NCI-H1048 (cell line): ENCODE results near the gene AP3D1.
A peak's percentile ranks its signal among the peaks of the same experiment; 100 is the strongest.
"Not testable (repeated sequence)": the region's sequence is repeated elsewhere in the genome, so short reads cannot be mapped to it uniquely, and the experiment has no call there.

ENCODE experiments used
- DNase-seq: peaks from one replicate; lab custom pipeline; 2025; lab: John Stamatoyannopoulos, UW

The AP3D1 gene

GRCh38 chr19:2109046-2109864, 42.1 kb downstream of the AP3D1 start:
- DNase-seq = no peak

GRCh38 chr19:2108251-2109016, 42.9 kb downstream of the AP3D1 start:
- no peak for DNase-seq

GRCh38 chr19:2103045-2103707, 48.2 kb downstream of the AP3D1 start:
- no peak for DNase-seq

GRCh38 chr19:2101417-2102335, 49.7 kb downstream of the AP3D1 start:
- no peak for DNase-seq

- no peak for DNase-seq
These were observed 50.7 kb downstream of the AP3D1 start for GRCh38 chr19:2100719-2101061.

DNA sequence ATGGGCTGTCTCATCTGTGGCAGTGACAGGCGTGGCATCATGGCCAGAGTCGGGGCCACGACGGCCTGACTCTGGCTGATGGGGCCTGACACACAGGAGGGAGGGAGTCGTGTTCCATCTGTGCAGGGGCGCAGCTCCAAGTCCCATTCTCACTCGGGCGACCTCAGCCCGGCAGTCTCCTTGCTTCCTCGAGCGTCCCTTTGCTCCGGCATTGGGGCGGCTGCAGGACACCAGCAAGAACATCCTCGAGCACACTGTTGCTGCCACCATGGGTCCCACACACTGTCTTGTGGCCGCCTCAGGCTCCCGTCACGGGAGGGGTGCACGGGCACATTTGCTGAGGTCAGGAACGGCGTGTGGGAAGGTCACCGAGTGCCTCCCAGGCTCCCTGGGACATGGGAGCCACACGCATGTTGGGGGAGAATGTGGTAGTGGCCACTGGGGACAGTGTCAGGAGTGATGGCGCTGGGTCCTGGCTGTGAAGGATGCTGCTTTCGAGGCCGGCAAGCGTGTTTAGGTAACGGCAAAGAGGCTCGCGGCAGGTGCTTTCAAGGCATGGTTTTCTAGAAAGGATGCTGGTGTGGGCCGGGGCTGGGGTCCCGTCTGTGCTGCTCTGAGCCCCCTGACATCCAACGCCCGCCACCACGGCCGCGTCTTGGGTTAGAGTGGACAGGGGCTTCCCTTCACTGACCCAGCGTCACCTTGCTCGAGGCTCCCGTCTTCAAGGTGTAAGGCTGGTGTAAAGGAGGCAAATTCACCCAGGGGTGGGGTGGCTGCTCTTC, 51.2 kb downstream of the AP3D1 start:
- DNase-seq = no peak

DNA sequence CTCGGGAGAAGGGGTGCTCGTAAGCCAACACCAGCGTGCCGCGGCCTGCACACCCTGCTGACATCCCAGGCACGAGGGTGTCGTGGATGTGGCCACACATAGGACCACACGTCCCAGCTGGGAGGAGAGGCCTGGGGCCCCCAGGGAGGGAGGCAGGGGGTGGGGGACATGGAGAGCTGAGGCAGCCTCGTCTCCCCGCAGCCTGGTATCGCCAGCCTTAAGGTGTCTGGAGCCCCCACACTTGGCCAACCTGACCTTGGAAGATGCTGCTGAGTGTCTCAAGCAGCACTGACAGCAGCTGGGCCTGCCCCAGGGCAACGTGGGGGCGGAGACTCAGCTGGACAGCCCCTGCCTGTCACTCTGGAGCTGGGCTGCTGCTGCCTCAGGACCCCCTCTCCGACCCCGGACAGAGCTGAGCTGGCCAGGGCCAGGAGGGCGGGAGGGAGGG, 52.3 kb downstream of the AP3D1 start:
- DNase-seq = no peak

- DNase-seq = no peak
These were observed 53.5 kb downstream of the AP3D1 start for GRCh38 chr19:2097886-2098327.

DNA sequence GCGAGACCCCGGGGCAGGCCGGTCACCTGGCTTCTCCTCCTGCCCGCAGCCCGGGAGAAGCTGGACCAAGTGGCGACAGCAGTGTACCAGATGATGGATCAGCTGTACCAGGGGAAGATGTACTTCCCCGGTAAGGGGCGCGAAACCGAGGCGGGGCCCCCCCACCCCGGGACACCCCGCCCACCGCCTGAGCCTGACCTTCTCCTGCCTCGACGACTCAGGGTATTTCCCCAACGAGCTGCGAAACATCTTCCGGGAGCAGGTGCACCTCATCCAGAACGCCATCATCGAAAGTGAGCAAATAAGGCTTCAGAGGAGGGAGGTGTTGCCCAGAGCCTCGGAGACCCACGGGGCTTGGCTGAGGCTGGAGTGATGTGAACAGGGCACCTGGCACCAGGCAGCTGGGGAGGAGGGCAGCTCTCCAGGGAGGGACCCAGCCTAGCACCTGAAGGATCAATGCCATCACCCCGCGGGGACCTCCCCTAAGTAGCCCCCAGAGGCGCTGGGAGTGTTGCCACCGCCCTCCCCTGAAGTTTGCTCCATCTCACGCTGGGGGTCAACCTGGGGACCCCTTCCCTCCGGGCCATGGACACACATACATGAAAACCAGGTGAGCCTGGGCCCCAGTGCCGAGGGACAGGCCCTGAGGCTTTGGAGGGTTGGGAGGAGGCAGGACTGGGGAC, 54.0 kb downstream of the AP3D1 start:
- DNase-seq = no peak

GRCh38 chr19:2096480-2097202, 54.7 kb downstream of the AP3D1 start, which contains the start of gene IZUMO4:
TSS of gene IZUMO4 (plus strand) at chr19:2096915. CDS start at chr19:2096946, 31 bp downstream.
- DNase-seq = peak; percentile 96

DNA sequence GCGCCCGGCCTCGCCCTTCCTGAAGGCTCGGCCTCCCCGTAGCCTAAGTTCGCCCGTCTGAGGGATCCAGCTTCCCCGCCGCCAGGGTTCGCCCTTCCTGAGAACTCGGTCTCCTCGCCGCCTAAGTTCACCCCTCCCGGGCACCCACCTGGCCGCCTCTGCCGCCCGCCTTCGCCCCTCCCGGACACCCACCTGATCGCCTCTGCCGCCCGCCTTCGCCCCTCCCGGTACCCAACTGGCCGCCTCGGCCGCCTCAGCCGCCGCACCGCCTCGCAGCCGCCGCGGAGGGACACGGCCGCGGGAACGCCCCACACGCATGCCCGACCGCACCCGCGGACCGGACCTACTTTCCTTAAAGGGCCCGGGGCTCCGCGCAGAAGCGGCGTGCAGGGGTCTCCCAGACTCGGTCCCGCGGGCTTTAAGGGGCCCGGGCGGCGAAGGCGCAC, 55.3 kb downstream of the AP3D1 start, which contains the start of gene MOB3A:
Gene MOB3A, minus strand, starts transcription at position 293 of the 446 bp plus-strand sequence. CDS start 17,766 bp downstream, outside the sequence.
- DNase-seq = peak; percentile 79

DNA sequence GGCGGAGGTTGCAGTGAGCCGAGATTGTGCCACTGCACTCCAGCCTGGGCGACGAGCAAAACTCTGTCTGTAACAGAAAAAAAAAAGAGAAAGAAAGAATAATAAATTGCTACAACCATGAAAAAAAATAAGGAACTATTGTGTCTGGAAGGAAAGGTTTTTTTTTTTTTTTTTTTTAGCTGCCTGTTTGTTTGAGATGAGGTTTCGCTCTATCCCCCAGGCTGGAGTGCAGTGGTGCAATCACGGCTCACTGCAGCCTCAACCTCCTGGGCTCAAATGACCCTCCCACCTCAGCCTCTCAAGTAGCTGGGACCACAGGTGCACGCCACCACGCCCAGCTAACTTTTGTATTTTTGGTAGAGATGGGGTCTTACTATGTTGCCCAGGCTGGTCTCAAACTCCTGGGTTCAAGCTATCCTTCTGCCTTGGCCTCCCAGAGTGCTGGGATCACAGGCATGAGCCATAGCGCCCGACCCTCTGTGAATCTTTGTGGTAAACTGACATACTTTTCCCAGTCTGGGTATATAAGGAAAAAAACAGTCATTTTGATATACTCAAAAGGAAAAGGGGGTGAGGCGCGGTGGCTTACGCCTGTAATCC, 59.3 kb downstream of the AP3D1 start:
- not testable (repeated sequence) for DNase-seq

DNA sequence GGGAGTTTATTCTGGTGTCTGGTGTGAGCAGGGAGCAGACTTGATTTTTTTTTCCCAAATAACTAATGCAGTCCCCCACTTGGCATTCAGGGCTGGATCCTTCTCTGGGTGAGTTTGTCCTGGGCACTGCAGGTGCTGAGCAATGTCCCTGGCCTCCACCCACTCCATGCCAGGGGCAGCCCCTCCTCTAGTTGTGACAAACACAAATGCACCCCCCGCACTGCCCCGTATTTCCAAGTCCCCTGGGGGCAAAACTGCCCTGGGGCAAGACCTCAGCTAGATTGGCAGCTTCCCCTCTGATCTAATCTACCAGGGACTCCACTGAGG, 61.7 kb downstream of the AP3D1 start:
- no peak for DNase-seq

DNA sequence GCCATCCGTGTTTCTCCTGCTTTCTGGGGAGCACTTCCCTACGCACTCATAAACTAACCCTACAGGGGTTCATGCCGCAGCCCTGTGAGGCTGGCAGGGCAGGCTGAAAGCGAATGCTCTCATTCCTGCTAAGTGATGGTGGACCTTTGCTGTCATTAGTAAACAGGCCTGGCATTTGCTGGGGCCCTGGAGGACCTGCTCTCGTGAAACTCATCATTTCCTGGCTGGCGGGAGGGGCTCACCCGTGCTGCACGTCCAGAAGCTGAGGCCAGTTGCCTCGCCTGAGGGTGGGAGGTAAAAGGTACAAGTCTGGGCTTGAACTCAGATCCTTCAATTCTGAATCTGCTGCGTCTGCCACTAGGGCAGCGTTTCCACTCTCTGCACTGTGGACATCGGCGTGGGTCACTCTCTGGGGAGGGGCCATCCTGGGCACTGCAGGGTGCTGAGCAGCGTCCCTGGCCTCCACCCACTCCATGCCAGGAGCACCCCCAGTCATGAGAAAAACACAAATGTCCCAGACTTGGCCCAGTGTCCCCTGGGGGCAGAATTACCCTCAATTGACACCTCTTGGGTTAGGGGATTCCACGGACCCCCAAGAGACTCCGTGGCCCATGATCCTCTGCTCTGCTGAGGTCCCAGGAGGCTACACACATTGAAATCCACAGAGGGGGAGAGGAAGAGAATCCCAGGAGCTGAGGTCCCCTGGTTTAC, 62.2 kb downstream of the AP3D1 start:
- no peak for DNase-seq

GRCh38 chr19:2087621-2088100, 63.7 kb downstream of the AP3D1 start:
- no peak for DNase-seq

DNA sequence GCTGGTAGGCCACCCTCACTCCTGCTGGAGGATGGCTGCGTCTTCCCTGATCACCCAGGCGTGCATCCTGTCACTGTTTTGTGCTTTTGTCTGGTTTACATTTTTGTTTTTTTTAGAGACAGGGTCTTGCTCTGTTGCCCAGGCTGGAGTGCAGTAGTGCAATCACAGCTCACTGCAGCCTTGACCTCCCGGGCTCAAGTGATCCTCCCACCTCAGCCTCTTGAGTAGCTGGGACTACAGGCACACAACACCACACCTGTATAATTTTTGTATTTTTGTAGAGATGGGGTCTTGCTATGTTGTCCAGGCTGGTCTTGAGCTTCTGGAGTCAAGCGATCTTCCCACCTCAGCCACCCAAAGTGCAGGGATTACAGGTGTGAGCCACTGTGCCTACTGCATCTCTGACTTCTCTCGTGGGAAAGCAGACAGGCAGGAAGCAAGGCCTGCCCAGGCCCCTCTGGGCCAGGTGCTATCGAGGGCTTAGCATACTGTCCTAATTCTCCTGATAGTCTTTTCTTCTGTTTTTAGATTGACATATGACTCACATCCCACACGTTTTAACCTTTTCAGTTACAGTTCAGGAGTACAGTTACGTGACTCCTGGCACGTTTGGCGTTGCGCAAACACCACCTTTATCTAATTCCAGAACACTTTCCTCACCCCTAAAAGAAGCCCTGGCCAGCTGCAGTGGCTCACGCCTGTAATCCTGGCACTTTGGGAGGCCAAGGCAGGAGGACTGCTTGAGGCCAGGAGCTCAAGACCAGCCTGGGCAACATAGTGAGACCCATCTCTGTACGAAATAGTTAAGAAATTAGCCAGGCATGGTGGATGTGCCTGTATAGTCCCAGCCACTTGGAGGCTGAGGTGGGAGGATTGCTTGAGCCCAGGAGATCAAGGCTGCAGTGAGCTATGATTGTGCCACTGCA, 64.4 kb downstream of the AP3D1 start:
- not testable (repeated sequence) for DNase-seq
